ENCODE measurements around the gene CALHM3. TPM values are rescaled to one million over a fixed set of nuclear protein-coding genes. Genes with fewer than 3 reads are reported as not detected.

The CALHM3 gene
- total and polyA plus RNA-seq, 2 donors (not counting 3 experiments of a cell fraction or from before 2014, with no cell fraction given), result not detected

GRCh38 chr10:103510791-103511752, 32.0 kb upstream of the CALHM3 start:
- no TSS peak for BruUV-seq (replicated peaks)
- dilution Hi-C loops (cut with MboI; ENCODE audit: extremely low pct_ligation_motif_present, low sequenced_read_pairs), result no loop called here

More at GRCh38 chr10:103510791-103511752, 32.0 kb upstream of the CALHM3 start:
- FAIRE-seq (no peak), DNase-seq (ENCODE audit: low read depth, low spot score) (no peak)
- Histone ChIP-seq H3K9me1 (replicated peaks; ENCODE audit: control insufficient read depth, extremely low read depth, insufficient read depth, low read length) (no peaks in the 10 kb centered on the region), H3K9ac (replicated peaks; ENCODE audit: extremely low read depth, insufficient read depth, low read length) (no peak overlapping the region), H3K27ac (ENCODE audit: insufficient read depth, low read depth, low read length) (no peak overlapping the region), H3K9me3 (replicated peaks; ENCODE audit: control insufficient read depth, insufficient read depth, low read length) (no peaks in the 10 kb centered on the region), H3K79me2 (ENCODE audit: control insufficient read depth, insufficient read depth, low read length) (no peaks in the 10 kb centered on the region), H3K4me1 (ENCODE audit: control insufficient read depth, extremely low read depth, insufficient read depth, low read length) (peaks cover 8% of the 10 kb centered on the region), H3K4me3 (replicated peaks in 1 of 3; ENCODE audit: insufficient read depth in 1 of 3, low read depth in 1 of 3, low read length in 3 of 3) (no peak overlapping the region), H4K20me1 (replicated peaks; ENCODE audit: control insufficient read depth, extremely low read depth, insufficient read depth, low read length) (no peaks in the 10 kb centered on the region), H3K4me2 (ENCODE audit: insufficient read depth, low read length) (no peak overlapping the region), H3K27me3 (ENCODE audit: control insufficient read depth in 2 of 2, insufficient read depth in 2 of 2, low read length in 2 of 2) (peaks cover 0 to 6% of the 10 kb centered on the region in 2 experiments), H2AFZ (ENCODE audit: low read depth, low read length) (no peak overlapping the region), H3K36me3 (ENCODE audit: control insufficient read depth in 2 of 2, extremely low read depth in 1 of 2, insufficient read depth in 2 of 2, low read length in 2 of 2) (no peaks in the 10 kb centered on the region)
- ChIA-PET POLR2A (no interaction called here), CTCF (no interaction called here)
- TF ChIP-seq, protein P1, sequence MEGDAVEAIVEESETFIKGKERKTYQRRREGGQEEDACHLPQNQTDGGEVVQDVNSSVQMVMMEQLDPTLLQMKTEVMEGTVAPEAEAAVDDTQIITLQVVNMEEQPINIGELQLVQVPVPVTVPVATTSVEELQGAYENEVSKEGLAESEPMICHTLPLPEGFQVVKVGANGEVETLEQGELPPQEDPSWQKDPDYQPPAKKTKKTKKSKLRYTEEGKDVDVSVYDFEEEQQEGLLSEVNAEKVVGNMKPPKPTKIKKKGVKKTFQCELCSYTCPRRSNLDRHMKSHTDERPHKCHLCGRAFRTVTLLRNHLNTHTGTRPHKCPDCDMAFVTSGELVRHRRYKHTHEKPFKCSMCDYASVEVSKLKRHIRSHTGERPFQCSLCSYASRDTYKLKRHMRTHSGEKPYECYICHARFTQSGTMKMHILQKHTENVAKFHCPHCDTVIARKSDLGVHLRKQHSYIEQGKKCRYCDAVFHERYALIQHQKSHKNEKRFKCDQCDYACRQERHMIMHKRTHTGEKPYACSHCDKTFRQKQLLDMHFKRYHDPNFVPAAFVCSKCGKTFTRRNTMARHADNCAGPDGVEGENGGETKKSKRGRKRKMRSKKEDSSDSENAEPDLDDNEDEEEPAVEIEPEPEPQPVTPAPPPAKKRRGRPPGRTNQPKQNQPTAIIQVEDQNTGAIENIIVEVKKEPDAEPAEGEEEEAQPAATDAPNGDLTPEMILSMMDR (IDR thresholded peaks at IDR 0.05; ENCODE audit: extremely low read depth in 1 of 2, insufficient read depth in 1 of 2, low read depth in 1 of 2, low read length in 2 of 2), result no peak
- TF ChIP-seq POLR2AphosphoS5 (IDR thresholded peaks at IDR 0.05; ENCODE audit: insufficient read depth, low read depth, low read length), result no peak
- no peak for TF ChIP-seq FOS (IDR thresholded peaks at IDR 0.05; ENCODE audit: borderline replicate concordance, insufficient read depth, low read length)
- no peak for TF ChIP-seq MYC (IDR thresholded peaks at IDR 0.05; ENCODE audit: low read depth, low read length)
- TF ChIP-seq JUN (IDR thresholded peaks at IDR 0.05; ENCODE audit: borderline replicate concordance, insufficient read depth, insufficient read length, low read depth), result no peak
- no peak for TF ChIP-seq EZH2 (IDR thresholded peaks at IDR 0.05; ENCODE audit: borderline replicate concordance, low read depth, low read length, severe bottlenecking)
- no peak for TF ChIP-seq GATA2 (IDR thresholded peaks at IDR 0.05; ENCODE audit: insufficient read depth, insufficient read length, low read depth, low read length)
- TF ChIP-seq MAX (IDR thresholded peaks at IDR 0.05; ENCODE audit: insufficient read depth, insufficient read length), result no peak
- intact Hi-C loops (cut with micrococcal nuclease), result no loop called here
